Hepatocyte (in vitro differentiated cells): Measurements from ENCODE around the gene SOST. TPM values are rescaled to one million over a fixed set of nuclear protein-coding genes. Genes with fewer than 3 reads are reported as not detected.

Source experiments
- DNase-seq: peaks from one replicate; pipeline ENCODE4 v3.0.0-alpha.2; 2016; ENCODE audit warnings: low spot score
- H2AFZ ChIP-seq: fragments of 200-600 bp; sonication (generic); 2 replicates; pipeline ENCODE4 v1.6.0; 2016; ENCODE audit warnings: antibody characterized with exemption, mild to moderate bottlenecking
- H3K27ac ChIP-seq: fragments of 200-600 bp; sonication (generic); 2 replicates; pipeline ENCODE4 v1.5.1; 2016; ENCODE audit warnings: mild to moderate bottlenecking
- H3K27me3 ChIP-seq: fragments of 200-600 bp; sonication (generic); 2 replicates; pipeline ENCODE4 v1.6.1; 2016
- H3K36me3 ChIP-seq: fragments of 200-600 bp; sonication (generic); replicated peaks from 2 replicates; pipeline ENCODE4 v1.5.1; 2016; ENCODE audit warnings: low read depth; ENCODE audit not compliant: insufficient read depth
- H3K4me1 ChIP-seq: fragments of 200-600 bp; sonication (generic); 2 replicates; pipeline ENCODE4 v1.5.1; 2016; ENCODE audit warnings: mild to moderate bottlenecking, moderate library complexity; ENCODE audit not compliant: insufficient read depth
- H3K4me2 ChIP-seq: fragments of 200-600 bp; sonication (generic); 2 replicates; pipeline ENCODE4 v1.6.0; 2016
- H3K4me3 ChIP-seq: fragments of 200-600 bp; sonication (generic); 2 replicates; pipeline ENCODE4 v1.5.1; 2016; ENCODE audit warnings: mild to moderate bottlenecking
- H3K79me2 ChIP-seq: fragments of 200-600 bp; sonication (generic); 2 replicates; pipeline ENCODE4 v1.6.0; 2017; ENCODE audit warnings: mild to moderate bottlenecking
- H3K9me2 ChIP-seq: fragments of 200-600 bp; sonication (generic); replicated peaks from 2 replicates; pipeline ENCODE4 v1.6.0; 2017; ENCODE audit warnings: mild to moderate bottlenecking; ENCODE audit not compliant: insufficient read depth
- H3K9me3 ChIP-seq: fragments of 200-600 bp; sonication (generic); 2 replicates; pipeline ENCODE4 v1.5.1; 2016; ENCODE audit warnings: low read depth, mild to moderate bottlenecking
- H4K20me1 ChIP-seq: fragments of 200-600 bp; sonication (generic); 2 replicates; pipeline ENCODE4 v1.6.0; 2016; ENCODE audit warnings: mild to moderate bottlenecking; ENCODE audit not compliant: insufficient read depth, poor library complexity, severe bottlenecking
- EZH2 ChIP-seq: fragments of 200-600 bp; sonication (generic); IDR thresholded peaks from 2 replicates; pipeline ENCODE4 v1.6.1; 2016; ENCODE audit warnings: antibody characterized with exemption, mild to moderate bottlenecking, borderline replicate concordance
- EZH2phosphoT487 ChIP-seq: fragments of 200-600 bp; sonication (generic); IDR thresholded peaks from one replicate; pipeline ENCODE4 v1.6.1; 2018; ENCODE audit warnings: antibody characterized with exemption, mild to moderate bottlenecking, low read depth, moderate library complexity; ENCODE audit not compliant: unreplicated experiment, severe bottlenecking
- WGBS: methylation state at CpG from one replicate; pipeline ENCODE4 v1.1.6; 2016; ENCODE audit warnings: low lambda C conversion rate; ENCODE audit errors: missing lambda C conversion rate; 5-methylcytosine and 5-hydroxymethylcytosine counted together
- polyA plus RNA-seq: library from polyadenylated mRNA; unstranded; fragments of >200 nt; fragmentation: Nextera tagmentation; extraction: Ambion mirVana; gene quantifications from 2 replicates; pipeline ENCODE4 v1.2.1, GENCODE V29; 2016
- total RNA-seq: library from RNA; depleted of rRNA; stranded (reverse); fragments of >200 nt; gene quantifications from 2 replicates; pipeline ENCODE4 v1.2.3, GENCODE V29; 2014
- TF ChIP-seq, protein P1 (sequence below): fragments of 200-600 bp; sonication (generic); IDR thresholded peaks from 2 replicates; pipeline ENCODE4 v1.5.1; 2016; ENCODE audit warnings: antibody characterized with exemption, mild to moderate bottlenecking; ENCODE audit not compliant: poor library complexity

Gene SOST
- total and polyA plus RNA-seq, 2 experiments from 2014 or later, result not detected

DNA sequence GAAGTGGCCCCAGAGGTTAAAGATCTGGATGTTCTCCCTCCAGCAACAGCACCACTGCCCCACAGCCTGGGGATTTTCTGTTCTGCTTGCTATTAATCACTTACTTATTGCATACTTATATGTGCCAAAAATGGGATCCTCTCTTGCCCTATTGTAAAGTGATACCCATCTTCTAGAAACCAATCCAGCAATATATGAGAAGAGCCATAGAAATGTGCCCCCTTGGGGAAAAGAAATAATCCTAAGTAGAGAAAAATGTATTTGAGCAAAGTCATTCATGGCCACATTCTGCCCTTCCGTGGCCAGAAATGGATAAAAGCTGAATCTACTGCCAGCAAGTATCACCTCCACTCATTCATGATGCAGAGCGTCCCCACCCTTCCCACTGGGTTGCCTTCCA is 20.9 kb downstream of the SOST start:
- H3K36me3 ChIP-seq, result no peaks in the 10 kb centered on the region
- WGBS, result 93% methylated on average over 2 of the region's 2 CpGs
- H2AFZ ChIP-seq, result no peak overlapping the region
- no peaks in the 10 kb centered on the region for H3K9me2 ChIP-seq
- no peaks in the 10 kb centered on the region for H4K20me1 ChIP-seq
- H3K4me3 ChIP-seq, result no peak overlapping the region
- H3K27ac ChIP-seq, result no peak overlapping the region
- no peaks in the 10 kb centered on the region for H3K4me1 ChIP-seq
- no peak for DNase-seq
- H3K79me2 ChIP-seq, result no peaks in the 10 kb centered on the region
- H3K9me3 ChIP-seq, result no peaks in the 10 kb centered on the region
- TF ChIP-seq EZH2 (no peak), EZH2phosphoT487 (no peak)
- TF ChIP-seq, protein P1, sequence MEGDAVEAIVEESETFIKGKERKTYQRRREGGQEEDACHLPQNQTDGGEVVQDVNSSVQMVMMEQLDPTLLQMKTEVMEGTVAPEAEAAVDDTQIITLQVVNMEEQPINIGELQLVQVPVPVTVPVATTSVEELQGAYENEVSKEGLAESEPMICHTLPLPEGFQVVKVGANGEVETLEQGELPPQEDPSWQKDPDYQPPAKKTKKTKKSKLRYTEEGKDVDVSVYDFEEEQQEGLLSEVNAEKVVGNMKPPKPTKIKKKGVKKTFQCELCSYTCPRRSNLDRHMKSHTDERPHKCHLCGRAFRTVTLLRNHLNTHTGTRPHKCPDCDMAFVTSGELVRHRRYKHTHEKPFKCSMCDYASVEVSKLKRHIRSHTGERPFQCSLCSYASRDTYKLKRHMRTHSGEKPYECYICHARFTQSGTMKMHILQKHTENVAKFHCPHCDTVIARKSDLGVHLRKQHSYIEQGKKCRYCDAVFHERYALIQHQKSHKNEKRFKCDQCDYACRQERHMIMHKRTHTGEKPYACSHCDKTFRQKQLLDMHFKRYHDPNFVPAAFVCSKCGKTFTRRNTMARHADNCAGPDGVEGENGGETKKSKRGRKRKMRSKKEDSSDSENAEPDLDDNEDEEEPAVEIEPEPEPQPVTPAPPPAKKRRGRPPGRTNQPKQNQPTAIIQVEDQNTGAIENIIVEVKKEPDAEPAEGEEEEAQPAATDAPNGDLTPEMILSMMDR, result no peak
- H3K27me3 ChIP-seq, result no peaks in the 10 kb centered on the region
- H3K4me2 ChIP-seq, result no peak overlapping the region

DNA sequence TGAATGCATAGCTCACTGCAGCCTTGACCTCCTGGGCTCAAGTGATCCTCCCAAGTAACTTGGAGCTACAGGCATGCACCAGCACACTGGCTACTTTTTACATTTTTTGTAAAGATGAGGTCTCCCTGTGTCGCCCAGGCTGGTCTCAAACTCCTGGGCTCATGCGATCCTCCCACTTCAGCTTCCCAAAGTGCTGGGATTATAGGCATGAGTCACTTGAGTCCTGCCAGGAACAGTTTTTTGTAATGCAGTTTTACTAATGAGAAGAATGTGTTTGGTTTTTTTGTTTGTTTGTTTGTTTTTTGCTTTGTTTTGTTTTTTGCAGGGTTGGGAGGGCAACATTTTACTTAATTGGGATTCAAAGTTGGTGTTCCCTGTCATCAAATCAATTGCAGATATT is 22.2 kb downstream of the SOST start:
- H3K27ac ChIP-seq, result no peak overlapping the region
- no peaks in the 10 kb centered on the region for H3K4me1 ChIP-seq
- H3K79me2 ChIP-seq, result no peaks in the 10 kb centered on the region
- no peak overlapping the region for H3K4me3 ChIP-seq
- no peaks in the 10 kb centered on the region for H3K27me3 ChIP-seq
- no peak for DNase-seq
- no peak overlapping the region for H3K4me2 ChIP-seq
- no peaks in the 10 kb centered on the region for H3K36me3 ChIP-seq
- H2AFZ ChIP-seq, result no peak overlapping the region
- H4K20me1 ChIP-seq, result no peaks in the 10 kb centered on the region
- H3K9me3 ChIP-seq, result no peaks in the 10 kb centered on the region
- TF ChIP-seq EZH2phosphoT487 (no peak), EZH2 (no peak)
- TF ChIP-seq, protein P1, result no peak
- WGBS, result 76% methylated on average over 2 of the region's 2 CpGs
- no peaks in the 10 kb centered on the region for H3K9me2 ChIP-seq

DNA sequence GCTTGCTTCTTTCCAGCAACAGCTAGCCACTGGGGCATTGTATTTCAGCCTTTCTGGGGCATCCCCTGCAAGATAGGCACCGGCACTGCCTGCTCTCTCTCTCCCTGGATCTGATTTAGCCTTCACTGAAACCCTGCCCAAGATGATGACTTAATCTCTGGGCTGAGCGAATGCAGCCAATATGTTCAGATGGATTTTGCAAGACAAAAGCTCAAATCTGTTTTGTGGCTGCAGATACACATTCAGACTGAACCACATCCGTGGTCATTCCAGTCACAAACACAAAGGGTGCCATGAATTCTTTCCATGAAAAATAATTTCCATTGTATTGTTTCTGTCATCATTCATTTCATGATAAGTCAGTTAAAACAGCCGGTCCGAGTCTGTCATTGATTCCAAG is 24.2 kb downstream of the SOST start:
- TF ChIP-seq, protein P1, result no peak
- TF ChIP-seq EZH2phosphoT487, result no peak
- no peak for TF ChIP-seq EZH2
- Histone ChIP-seq H3K27me3 (no peaks in the 10 kb centered on the region), H3K9me2 (no peaks in the 10 kb centered on the region), H3K4me3 (no peak overlapping the region), H3K9me3 (no peaks in the 10 kb centered on the region), H3K27ac (no peak overlapping the region), H3K79me2 (no peaks in the 10 kb centered on the region), H4K20me1 (no peaks in the 10 kb centered on the region), H3K36me3 (no peaks in the 10 kb centered on the region), H2AFZ (no peak overlapping the region), H3K4me1 (no peaks in the 10 kb centered on the region), H3K4me2 (no peak overlapping the region)
- 84% methylated on average over 5 of the region's 5 CpGs for WGBS
- DNase-seq, result no peak

DNA sequence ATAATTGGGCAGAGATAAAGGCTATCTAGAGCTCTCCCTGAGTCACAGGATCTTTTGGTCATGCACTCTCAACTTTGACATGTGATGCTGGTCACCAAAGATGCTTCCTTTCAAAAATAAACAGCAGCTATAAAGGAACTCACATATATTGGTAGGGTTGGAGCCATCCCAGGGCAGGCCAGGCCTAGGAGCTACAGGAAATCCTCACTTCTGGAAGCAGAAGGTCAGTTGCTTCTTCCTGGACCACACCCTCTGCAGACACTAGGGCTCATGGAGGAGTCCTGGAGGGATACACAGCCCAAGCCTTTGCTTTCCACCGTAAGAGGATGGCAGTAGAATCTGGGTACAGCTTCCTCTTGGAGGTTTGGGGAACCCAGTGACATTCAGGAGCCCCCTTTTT is 24.6 kb downstream of the SOST start:
- H3K4me3 ChIP-seq, result no peak overlapping the region
- no peaks in the 10 kb centered on the region for H3K9me3 ChIP-seq
- H3K4me2 ChIP-seq, result no peak overlapping the region
- H3K27ac ChIP-seq, result no peak overlapping the region
- no peak overlapping the region for H2AFZ ChIP-seq
- no peak for DNase-seq
- no peaks in the 10 kb centered on the region for H4K20me1 ChIP-seq
- no peaks in the 10 kb centered on the region for H3K4me1 ChIP-seq
- WGBS, result 90% methylated on average over 1 of the region's 1 CpG
- no peaks in the 10 kb centered on the region for H3K27me3 ChIP-seq
- no peak for TF ChIP-seq EZH2phosphoT487
- TF ChIP-seq EZH2, result no peak
- TF ChIP-seq, protein P1, result no peak
- no peaks in the 10 kb centered on the region for H3K36me3 ChIP-seq
- H3K9me2 ChIP-seq, result no peaks in the 10 kb centered on the region
- no peaks in the 10 kb centered on the region for H3K79me2 ChIP-seq
